Activated CD4-positive, alpha-beta T cell treated with anti-CD3 and anti-CD28 coated beads for 36 hours (primary cell): ENCODE results near the gene DESI1. TPM values are rescaled to one million over a fixed set of nuclear protein-coding genes. Genes with fewer than 3 reads are reported as not detected.
A peak's percentile ranks its signal among the peaks of the same experiment; 100 is the strongest.
"Not testable (repeated sequence)": the region's sequence is repeated elsewhere in the genome, so short reads cannot be mapped to it uniquely, and the experiment has no call there.

Experiments used
- ATAC-seq: fragments of 200-7000 bp; cut with Tn5 transposase; one replicate; pipeline ENCODE4 v1.10.0; 2021; ENCODE audit warnings: mild to moderate bottlenecking, moderate library complexity
- CTCF ChIA-PET: fragments of 350-600 bp; sonication (Branson Sonifier 250); formaldehyde crosslinking; loops from one replicate; lab custom pipeline; 2021; ENCODE audit warnings: antibody characterized with exemption; lab: Charles Lee
- POLR2A ChIA-PET: fragments of 350-600 bp; sonication (Branson Sonifier 250); formaldehyde crosslinking; loops from one replicate; lab custom pipeline; 2021; ENCODE audit warnings: antibody characterized with exemption, inconsistent platforms; lab: Charles Lee
- DNase-seq: peaks from one replicate; pipeline ENCODE4 v3.0.0-alpha.2; 2020
- H3K27ac Mint-ChIP-seq: one replicate; pipeline ENCODE4 v1.8.0; 2021; ENCODE audit warnings: mixed read lengths
- H3K27me3 Mint-ChIP-seq: one replicate; pipeline ENCODE4 v1.8.0; 2021; ENCODE audit warnings: mixed read lengths
- H3K36me3 Mint-ChIP-seq: one replicate; pipeline ENCODE4 v1.8.0; 2021; ENCODE audit warnings: low read depth, mixed read lengths
- H3K4me1 Mint-ChIP-seq: one replicate; pipeline ENCODE4 v1.8.0; 2021; ENCODE audit warnings: mixed read lengths
- H3K4me3 Mint-ChIP-seq: one replicate; pipeline ENCODE4 v1.8.0; 2021; ENCODE audit warnings: mild to moderate bottlenecking, moderate library complexity, mixed read lengths
- H3K9me3 Mint-ChIP-seq: one replicate; pipeline ENCODE4 v1.8.0; 2021; ENCODE audit warnings: low read depth, mixed read lengths
- intact Hi-C, 2 experiments: fragments of 100-400 bp; cut with DNase I in 1 of 2; cut with micrococcal nuclease in 1 of 2; formaldehyde crosslinking; loops; one replicate each; pipeline versions ENCODE4 v1.14.2 to v1.15.1; 2022 to 2024; cut with DNase I, micrococcal nuclease
- total RNA-seq, 2 experiments: library from RNA; stranded (reverse); gene quantifications; one replicate each; pipeline ENCODE4 v1.2.3, GENCODE V29; 2021

DESI1 gene
- total RNA-seq, 2 experiments from 2014 or later: 56.6 to 98.1 TPM

GRCh38 chr22:41612603-41613306, 8.1 kb downstream of the DESI1 start:
- no peak overlapping the region for H3K4me3 Mint-ChIP-seq
- H3K36me3 Mint-ChIP-seq: peaks cover 32% of the 10 kb centered on the region
- no peak overlapping the region for H3K27ac Mint-ChIP-seq
- CTCF ChIA-PET: interaction anchor here (0.7 kb wide), 1 partner anchor 14 kb away, joined by 4 read pairs; no protein-coding TSS in a partner anchor
- intact Hi-C loops: no loop called here
- ATAC-seq: no peak
- peaks cover 15% of the 10 kb centered on the region for H3K4me1 Mint-ChIP-seq
- H3K9me3 Mint-ChIP-seq: no peaks in the 10 kb centered on the region
- no peak for DNase-seq
- POLR2A ChIA-PET: interaction anchor here (0.6 kb wide), 1 partner anchor 288 kb away, joined by 3 read pairs; no protein-coding TSS in a partner anchor
- no peaks in the 10 kb centered on the region for H3K27me3 Mint-ChIP-seq

GRCh38 chr22:41608386-41608785, 12.5 kb downstream of the DESI1 start:
- CTCF ChIA-PET: no interaction called here
- intact Hi-C loops: no loop called here

GRCh38 chr22:41603873-41604332, 16.9 kb downstream of the DESI1 start:
- intact Hi-C loops: loop anchor here (1.0 to 2.0 kb wide), 2 partner anchors 15 to 17 kb away; partner anchors contain the start of genes DESI1 (in 1 of the 2) and XRCC6 (in 1 of the 2)
- Mint-ChIP-seq H3K9me3 (no peaks in the 10 kb centered on the region), H3K4me1 (peaks cover 27% of the 10 kb centered on the region), H3K36me3 (peaks cover 77% of the 10 kb centered on the region), H3K27me3 (no peaks in the 10 kb centered on the region), H3K27ac (no peak overlapping the region), H3K4me3 (no peak overlapping the region)
- ATAC-seq (peak; percentile 99), DNase-seq (peak; percentile 81)
- POLR2A ChIA-PET: interaction anchor here (0.6 to 1.9 kb wide), 2 partner anchors 14 to 934 kb away, joined by 4 to 9 read pairs; partner anchors contain the start of gene PMM1
- CTCF ChIA-PET: interaction anchor here (0.7 to 2.1 kb wide), 5 partner anchors 10 to 987 kb away, joined by 3 to 5 read pairs (median 3); partner anchors contain the start of gene PMM1

More at GRCh38 chr22:41608386-41608785, 12.5 kb downstream of the DESI1 start:
- POLR2A ChIA-PET: no interaction called here
- H3K4me3 Mint-ChIP-seq: no peak overlapping the region
- no peaks in the 10 kb centered on the region for H3K27me3 Mint-ChIP-seq
- H3K36me3 Mint-ChIP-seq: peaks cover 58% of the 10 kb centered on the region
- no peak for ATAC-seq
- no peaks in the 10 kb centered on the region for H3K9me3 Mint-ChIP-seq
- DNase-seq: no peak
- peaks cover 19% of the 10 kb centered on the region for H3K4me1 Mint-ChIP-seq
- H3K27ac Mint-ChIP-seq: no peak overlapping the region

- CTCF ChIA-PET: interaction anchor here (1.0 kb wide), 1 partner anchor 11 kb away, joined by 3 read pairs; no protein-coding TSS in a partner anchor
- peaks cover 27% of the 10 kb centered on the region for H3K4me1 Mint-ChIP-seq
- ATAC-seq (no peak), DNase-seq (no peak)
- H3K36me3 Mint-ChIP-seq: peaks cover 60% of the 10 kb centered on the region
- H3K4me3 Mint-ChIP-seq: no peak overlapping the region
- H3K27me3 Mint-ChIP-seq: no peaks in the 10 kb centered on the region
- H3K9me3 Mint-ChIP-seq: no peaks in the 10 kb centered on the region
- intact Hi-C loops: no loop called here
- POLR2A ChIA-PET: no interaction called here
- no peak overlapping the region for H3K27ac Mint-ChIP-seq
These were observed 19.9 kb downstream of the DESI1 start for GRCh38 chr22:41600976-41601375.

DNA sequence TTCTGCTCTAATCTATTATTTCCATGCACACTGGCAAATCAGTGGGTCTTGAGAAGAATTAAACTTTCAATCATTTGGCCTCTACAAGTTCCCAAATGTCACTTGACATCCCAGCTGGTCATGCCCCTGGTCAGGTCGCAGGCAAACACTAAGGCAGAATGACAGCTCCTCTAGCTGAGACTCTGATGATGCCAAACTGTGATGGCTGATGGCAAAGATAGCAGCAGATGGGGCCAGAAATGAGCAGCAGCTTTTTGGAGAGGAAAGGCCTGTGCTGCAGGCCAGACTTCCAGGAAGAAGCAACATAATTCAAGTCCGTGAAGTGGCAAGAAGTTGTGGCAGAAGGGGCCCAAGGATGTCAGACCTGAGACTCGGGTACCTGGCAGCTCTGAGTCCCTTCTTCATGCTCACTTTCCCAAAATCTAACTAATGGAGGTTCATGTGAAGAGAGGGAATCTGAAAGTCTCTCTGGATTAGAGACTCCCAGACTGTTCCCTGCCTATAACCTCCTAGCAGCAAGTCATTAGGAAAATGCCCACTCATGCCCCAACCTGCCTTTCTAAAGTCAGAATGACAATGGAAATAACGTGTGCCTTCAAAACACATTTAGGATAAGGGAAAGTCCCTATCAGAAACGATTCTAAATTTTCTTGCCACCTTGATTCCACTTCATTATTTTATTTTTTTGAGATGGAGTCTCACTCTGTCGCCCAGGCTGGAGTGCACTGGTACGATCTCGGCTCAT, 21.8 kb downstream of the DESI1 start:
- ChIA-PET CTCF (interaction anchor here (0.7 to 1.8 kb wide), 4 partner anchors 10 to 57 kb away, joined by 3 to 5 read pairs (median 4); partner anchors contain the start of gene PMM1), POLR2A (no interaction called here)
- Mint-ChIP-seq H3K4me1 (peaks cover 13% of the 10 kb centered on the region), H3K4me3 (no peak overlapping the region), H3K27ac (no peak overlapping the region), H3K27me3 (no peaks in the 10 kb centered on the region), H3K9me3 (no peaks in the 10 kb centered on the region), H3K36me3 (peaks cover 41% of the 10 kb centered on the region)
- ATAC-seq (no peak), DNase-seq (no peak)
- intact Hi-C loops: loop anchor here in 1 of 2 experiments (5.0 kb wide), 1 partner anchor 197 kb away; no protein-coding TSS in a partner anchor

DNA sequence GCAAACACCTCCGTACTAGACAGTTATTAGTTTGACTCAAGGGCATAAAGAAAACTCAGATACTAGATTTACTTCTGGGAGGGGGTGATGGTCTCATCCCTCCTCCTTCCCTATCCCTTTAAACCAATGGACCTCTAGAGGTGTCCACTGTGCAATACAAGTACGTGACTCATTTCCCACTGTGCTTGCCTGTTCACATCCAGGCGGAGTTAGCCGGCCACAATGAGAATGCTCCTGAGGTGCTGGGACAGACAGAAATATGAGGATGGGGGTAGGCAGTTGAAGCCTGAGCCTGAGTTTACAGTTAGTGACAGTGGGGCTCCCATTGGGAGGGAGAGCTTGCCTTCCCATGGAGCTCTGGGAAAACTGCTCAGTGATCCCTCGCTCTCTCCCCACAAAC, 22.8 kb downstream of the DESI1 start:
- intact Hi-C loops: loop anchor here in 1 of 2 experiments (5.0 kb wide), 1 partner anchor 196 kb away; no protein-coding TSS in a partner anchor
- Mint-ChIP-seq H3K36me3 (peaks cover 32% of the 10 kb centered on the region), H3K4me1 (peaks cover 4% of the 10 kb centered on the region), H3K27me3 (no peaks in the 10 kb centered on the region), H3K27ac (no peak overlapping the region), H3K9me3 (no peaks in the 10 kb centered on the region), H3K4me3 (no peak overlapping the region)
- CTCF ChIA-PET: interaction anchor here (0.9 to 1.6 kb wide), 4 partner anchors 9 to 194 kb away, joined by 4 to 6 read pairs (median 4); partner anchors contain the start of gene PMM1
- DNase-seq (no peak), ATAC-seq (no peak)
- POLR2A ChIA-PET: no interaction called here

DNA sequence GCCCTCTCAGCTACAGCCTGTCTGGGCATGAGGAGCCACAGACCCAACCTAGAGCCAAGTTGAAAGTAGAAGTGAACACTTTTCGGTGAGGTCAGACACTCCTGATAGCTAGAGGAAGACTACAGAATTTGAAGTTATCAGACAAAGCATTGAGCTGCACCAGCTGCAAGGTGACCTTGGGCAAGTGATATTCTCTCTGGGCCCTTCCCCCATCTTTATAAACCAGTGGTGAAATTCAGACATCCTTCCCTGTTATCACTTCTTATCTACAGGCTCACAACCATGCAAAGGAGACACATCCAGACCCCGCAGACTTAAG, 23.2 kb downstream of the DESI1 start:
- ATAC-seq: no peak
- Mint-ChIP-seq H3K4me1 (no peaks in the 10 kb centered on the region), H3K27me3 (no peaks in the 10 kb centered on the region), H3K9me3 (no peaks in the 10 kb centered on the region), H3K4me3 (no peak overlapping the region), H3K36me3 (peaks cover 27% of the 10 kb centered on the region), H3K27ac (no peak overlapping the region)
- no peak for DNase-seq
- ChIA-PET CTCF (interaction anchor here (1.0 to 1.6 kb wide), 4 partner anchors 8 to 194 kb away, joined by 3 to 6 read pairs (median 4); partner anchors contain the start of gene PMM1), POLR2A (no interaction called here)
- intact Hi-C loops: loop anchor here in 1 of 2 experiments (5.0 kb wide), 1 partner anchor 195 kb away; no protein-coding TSS in a partner anchor

- POLR2A ChIA-PET: no interaction called here
- Mint-ChIP-seq H3K27ac (no peak overlapping the region), H3K27me3 (no peaks in the 10 kb centered on the region), H3K36me3 (peaks cover 22% of the 10 kb centered on the region), H3K4me3 (no peak overlapping the region), H3K9me3 (no peaks in the 10 kb centered on the region), H3K4me1 (no peaks in the 10 kb centered on the region)
- CTCF ChIA-PET: interaction anchor here (1.0 to 1.6 kb wide), 4 partner anchors 8 to 193 kb away, joined by 3 to 6 read pairs (median 4); partner anchors contain the start of gene PMM1
- intact Hi-C loops: loop anchor here in 1 of 2 experiments (5.0 kb wide), 1 partner anchor 195 kb away; no protein-coding TSS in a partner anchor
- peak; percentile 68 for DNase-seq
- peak; percentile 90 for ATAC-seq
These were observed 23.8 kb downstream of the DESI1 start for GRCh38 chr22:41596776-41597634.

GRCh38 chr22:41595703-41596102, 25.1 kb downstream of the DESI1 start:
- no peak for DNase-seq
- no peaks in the 10 kb centered on the region for H3K27me3 Mint-ChIP-seq
- intact Hi-C loops: loop anchor here in 1 of 2 experiments (5.0 kb wide), 1 partner anchor 193 kb away; no protein-coding TSS in a partner anchor
- no peak overlapping the region for H3K4me3 Mint-ChIP-seq
- H3K4me1 Mint-ChIP-seq: no peaks in the 10 kb centered on the region
- ChIA-PET POLR2A (no interaction called here), CTCF (no interaction called here)
- no peak overlapping the region for H3K27ac Mint-ChIP-seq
- peaks cover 12% of the 10 kb centered on the region for H3K36me3 Mint-ChIP-seq
- no peak for ATAC-seq
- no peaks in the 10 kb centered on the region for H3K9me3 Mint-ChIP-seq

- H3K9me3 Mint-ChIP-seq, H3K36me3 Mint-ChIP-seq, H3K4me3 Mint-ChIP-seq, H3K4me1 Mint-ChIP-seq, H3K27me3 Mint-ChIP-seq, H3K27ac Mint-ChIP-seq, DNase-seq, POLR2A ChIA-PET, ATAC-seq, intact Hi-C loops: not testable (repeated sequence)
- CTCF ChIA-PET: interaction anchor here (0.6 to 1.0 kb wide), 3 partner anchors 22 to 50 kb away, joined by 3 to 4 read pairs (median 3); no protein-coding TSS in a partner anchor
These were observed 27.4 kb downstream of the DESI1 start for GRCh38 chr22:41593336-41593960.
